Measurements from ENCODE around the gene NFASC. TPM values are rescaled to one million over a fixed set of nuclear protein-coding genes. Genes with fewer than 3 reads are reported as not detected.

Gene NFASC
- total RNA-seq, 2 experiments from 2014 or later: not detected

DNA sequence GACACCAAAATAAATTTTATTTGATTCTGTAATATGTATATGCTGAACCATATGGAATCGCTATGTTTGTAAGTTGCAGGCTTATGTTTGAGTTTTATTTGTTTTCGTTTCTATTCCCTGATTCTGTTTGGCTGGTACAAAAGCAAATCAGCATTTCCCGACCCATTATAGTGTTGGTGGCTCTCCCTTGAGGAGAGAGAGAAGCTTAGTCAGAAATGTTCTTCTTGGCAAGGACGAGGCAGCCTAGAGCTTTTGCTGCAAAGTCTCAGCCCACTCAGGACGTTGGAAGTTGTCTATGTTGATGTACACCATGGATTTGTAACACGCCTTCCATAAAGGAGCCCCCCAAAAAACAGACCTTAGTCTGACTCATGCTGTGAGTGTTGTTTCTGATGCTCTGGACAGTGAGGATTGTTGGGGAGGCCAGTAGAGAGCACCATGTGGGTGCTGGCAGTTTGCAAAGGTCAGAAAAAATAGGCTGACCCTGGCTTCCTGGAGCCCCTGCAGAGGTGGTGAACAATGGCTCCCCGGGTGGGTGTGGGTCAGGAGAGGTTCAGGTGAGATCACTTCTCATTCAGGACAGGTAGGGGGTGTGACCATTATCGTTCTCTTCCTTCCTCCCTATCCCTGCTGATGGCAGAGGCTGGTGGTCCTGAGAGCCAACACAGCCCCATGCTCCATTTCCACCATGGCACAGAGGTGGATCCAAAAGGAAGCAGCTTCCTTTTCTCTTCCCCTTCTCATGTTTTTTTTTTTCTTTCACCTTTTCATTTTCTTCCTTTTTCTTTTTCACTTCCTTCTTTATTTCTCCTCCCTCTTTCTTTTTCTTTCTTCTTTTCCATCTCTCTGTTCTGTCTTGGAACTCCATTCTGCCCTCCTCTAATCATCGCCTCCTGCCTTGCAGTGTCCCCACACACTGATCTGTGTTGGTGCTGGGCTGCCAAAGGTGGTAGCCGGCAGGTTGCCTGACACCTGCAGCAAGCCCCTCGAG, 88.0 kb downstream of the NFASC start:
- intact Hi-C loops (cut with micrococcal nuclease; ENCODE audit: unreplicated experiment): no loop called here
- CTCF ChIA-PET (ENCODE audit: unreplicated experiment): no interaction called here

DNA sequence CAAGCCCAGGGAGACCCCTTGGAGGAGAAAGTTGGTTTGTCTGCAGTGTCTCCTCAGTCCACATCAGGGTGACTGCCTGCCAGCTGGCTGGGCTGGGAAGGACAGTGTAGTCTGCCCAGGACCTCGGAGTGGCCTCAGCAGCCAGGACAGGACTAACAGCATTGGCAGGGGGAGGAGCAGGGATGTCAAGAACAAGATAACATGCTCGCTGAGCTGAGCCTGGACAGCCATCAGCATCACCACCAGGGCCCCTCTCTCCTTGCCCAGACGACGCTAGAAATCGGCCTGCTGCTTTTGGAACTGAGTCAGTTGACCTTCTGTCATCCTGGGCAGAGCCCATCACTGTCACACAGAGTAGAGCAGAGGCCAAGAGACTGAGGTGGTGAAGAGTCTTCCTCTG, 88.7 kb downstream of the NFASC start:
- TF ChIP-seq, protein P1, sequence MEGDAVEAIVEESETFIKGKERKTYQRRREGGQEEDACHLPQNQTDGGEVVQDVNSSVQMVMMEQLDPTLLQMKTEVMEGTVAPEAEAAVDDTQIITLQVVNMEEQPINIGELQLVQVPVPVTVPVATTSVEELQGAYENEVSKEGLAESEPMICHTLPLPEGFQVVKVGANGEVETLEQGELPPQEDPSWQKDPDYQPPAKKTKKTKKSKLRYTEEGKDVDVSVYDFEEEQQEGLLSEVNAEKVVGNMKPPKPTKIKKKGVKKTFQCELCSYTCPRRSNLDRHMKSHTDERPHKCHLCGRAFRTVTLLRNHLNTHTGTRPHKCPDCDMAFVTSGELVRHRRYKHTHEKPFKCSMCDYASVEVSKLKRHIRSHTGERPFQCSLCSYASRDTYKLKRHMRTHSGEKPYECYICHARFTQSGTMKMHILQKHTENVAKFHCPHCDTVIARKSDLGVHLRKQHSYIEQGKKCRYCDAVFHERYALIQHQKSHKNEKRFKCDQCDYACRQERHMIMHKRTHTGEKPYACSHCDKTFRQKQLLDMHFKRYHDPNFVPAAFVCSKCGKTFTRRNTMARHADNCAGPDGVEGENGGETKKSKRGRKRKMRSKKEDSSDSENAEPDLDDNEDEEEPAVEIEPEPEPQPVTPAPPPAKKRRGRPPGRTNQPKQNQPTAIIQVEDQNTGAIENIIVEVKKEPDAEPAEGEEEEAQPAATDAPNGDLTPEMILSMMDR (conservative IDR thresholded peaks at IDR 0.05; ENCODE audit: low read length): no peak
- TF ChIP-seq EZH2phosphoT487 (IDR thresholded peaks at IDR 0.05; ENCODE audit: borderline replicate concordance, low read depth, low read length): no peak
- Histone ChIP-seq H3K4me1 (ENCODE audit: insufficient read depth, low read length, poor library complexity, severe bottlenecking) (peaks cover 20% of the 10 kb centered on the region), H3K4me3 (ENCODE audit: low read depth, low read length, poor library complexity, severe bottlenecking) (no peak overlapping the region), H3K4me2 (ENCODE audit: low read length) (no peak overlapping the region), H3K9me2 (ENCODE audit: insufficient read depth, low read length) (no peaks in the 10 kb centered on the region), H3K9me3 (ENCODE audit: low read length) (no peaks in the 10 kb centered on the region), H3K27ac (ENCODE audit: low read depth, low read length, poor library complexity, severe bottlenecking) (no peak overlapping the region), H3K79me2 (ENCODE audit: insufficient read depth, low read depth, low read length) (no peaks in the 10 kb centered on the region), H3K36me3 (ENCODE audit: insufficient read depth, low read length) (no peaks in the 10 kb centered on the region), H2AFZ (ENCODE audit: low read length) (no peak overlapping the region), H4K20me1 (ENCODE audit: insufficient read depth, low read length) (no peaks in the 10 kb centered on the region)
- BruUV-seq (replicated peaks): no TSS peak
- POLR2A ChIA-PET: no interaction called here
- DNase-seq (ENCODE audit: low spot score): no peak
- intact Hi-C loops (cut with micrococcal nuclease; ENCODE audit: unreplicated experiment): no loop called here
- CTCF ChIA-PET (ENCODE audit: unreplicated experiment): no interaction called here

More for the DNA sequence above, 88.0 kb downstream of the NFASC start:
- Histone ChIP-seq H3K27ac (ENCODE audit: low read depth, low read length, poor library complexity, severe bottlenecking) (no peak overlapping the region), H3K4me3 (ENCODE audit: low read depth, low read length, poor library complexity, severe bottlenecking) (no peak overlapping the region), H2AFZ (ENCODE audit: low read length) (no peak overlapping the region), H4K20me1 (ENCODE audit: insufficient read depth, low read length) (no peaks in the 10 kb centered on the region), H3K4me2 (ENCODE audit: low read length) (no peak overlapping the region), H3K9me2 (ENCODE audit: insufficient read depth, low read length) (no peaks in the 10 kb centered on the region), H3K9me3 (ENCODE audit: low read length) (no peaks in the 10 kb centered on the region), H3K4me1 (ENCODE audit: insufficient read depth, low read length, poor library complexity, severe bottlenecking) (peaks cover 20% of the 10 kb centered on the region), H3K36me3 (ENCODE audit: insufficient read depth, low read length) (no peaks in the 10 kb centered on the region), H3K79me2 (ENCODE audit: insufficient read depth, low read depth, low read length) (no peaks in the 10 kb centered on the region)
- TF ChIP-seq, protein P1 (conservative IDR thresholded peaks at IDR 0.05; ENCODE audit: low read length): no peak
- TF ChIP-seq EZH2phosphoT487 (IDR thresholded peaks at IDR 0.05; ENCODE audit: borderline replicate concordance, low read depth, low read length): no peak
- POLR2A ChIA-PET: no interaction called here
- DNase-seq (ENCODE audit: low spot score): no peak
- BruUV-seq (replicated peaks): no TSS peak

DNA sequence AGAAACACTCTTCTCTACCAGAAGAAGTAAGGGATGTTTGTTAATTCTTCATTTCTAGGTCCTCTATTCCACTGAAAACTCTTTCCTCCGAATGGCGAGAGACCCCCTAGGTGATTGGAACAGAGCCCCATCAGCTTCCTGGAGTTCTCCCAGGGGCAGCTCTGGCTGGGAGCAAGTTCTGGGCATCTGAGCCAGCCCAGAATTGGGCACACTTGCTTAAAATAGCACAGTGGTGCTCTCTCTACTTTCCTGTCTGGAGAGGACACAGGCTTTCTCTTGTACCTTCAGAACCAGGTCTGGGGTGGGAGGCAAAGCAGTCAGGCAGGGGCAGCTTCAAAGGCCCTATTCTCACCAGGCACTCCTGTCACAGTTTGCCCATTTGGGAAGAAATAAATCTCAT, 89.2 kb downstream of the NFASC start:
- TF ChIP-seq EZH2phosphoT487 (IDR thresholded peaks at IDR 0.05; ENCODE audit: borderline replicate concordance, low read depth, low read length): no peak
- TF ChIP-seq, protein P1 (conservative IDR thresholded peaks at IDR 0.05; ENCODE audit: low read length): no peak
- Histone ChIP-seq H3K4me1 (ENCODE audit: insufficient read depth, low read length, poor library complexity, severe bottlenecking) (peaks cover 20% of the 10 kb centered on the region), H3K9me2 (ENCODE audit: insufficient read depth, low read length) (no peaks in the 10 kb centered on the region), H3K4me2 (ENCODE audit: low read length) (no peak overlapping the region), H3K4me3 (ENCODE audit: low read depth, low read length, poor library complexity, severe bottlenecking) (no peak overlapping the region), H3K27ac (ENCODE audit: low read depth, low read length, poor library complexity, severe bottlenecking) (no peak overlapping the region), H3K79me2 (ENCODE audit: insufficient read depth, low read depth, low read length) (no peaks in the 10 kb centered on the region), H3K36me3 (ENCODE audit: insufficient read depth, low read length) (no peaks in the 10 kb centered on the region), H2AFZ (ENCODE audit: low read length) (no peak overlapping the region), H3K9me3 (ENCODE audit: low read length) (no peaks in the 10 kb centered on the region), H4K20me1 (ENCODE audit: insufficient read depth, low read length) (no peaks in the 10 kb centered on the region)
- intact Hi-C loops (cut with micrococcal nuclease; ENCODE audit: unreplicated experiment): no loop called here
- ChIA-PET POLR2A (no interaction called here), CTCF (ENCODE audit: unreplicated experiment) (no interaction called here)
- DNase-seq (ENCODE audit: low spot score): no peak
- BruUV-seq (replicated peaks): no TSS peak
